Tibial artery (tissue), 4 donors: ENCODE results near the gene SMCO3.

Experiments used
- DNase-seq, 2 donors: peaks; one replicate each; pipeline ENCODE4 v3.0.0-alpha.2; 2019
- H3K27ac ChIP-seq, 2 donors: fragments of 200-600 bp; sonication (generic) in 1 of 2; 1 replicate in 1 of 2; 2 replicates in 1 of 2; pipeline ENCODE4 v1.5.1; 2018 to 2019; ENCODE audit warnings: mild to moderate bottlenecking in 1 of 2
- H3K27me3 ChIP-seq, 2 donors: fragments of 200-600 bp; sonication (generic) in 1 of 2; one replicate each; pipeline versions ENCODE4 v1.5.1 to v1.6.0; 2016 to 2019
- H3K36me3 ChIP-seq, 3 donors: fragments of 200-600 bp; sonication (generic) in 2 of 3; one replicate each; pipeline ENCODE4 v1.5.1; 2016 to 2019; ENCODE audit warnings: mild to moderate bottlenecking in 2 of 3
- H3K4me1 ChIP-seq, 4 donors: fragments of 200-600 bp; sonication (generic) in 2 of 4; 1 replicate in 3 of 4; 2 replicates in 1 of 4; pipeline ENCODE4 v1.5.1; 2016 to 2019
- H3K4me3 ChIP-seq, 2 donors: fragments of 200-600 bp; sonication (generic) in 1 of 2; 1 replicate in 1 of 2; 2 replicates in 1 of 2; pipeline ENCODE4 v1.5.1; 2018 to 2019; ENCODE audit warnings: mild to moderate bottlenecking in 2 of 2
- H3K9me3 ChIP-seq, 3 donors: fragments of 200-600 bp; sonication (generic) in 1 of 3; one replicate each; pipeline ENCODE4 v1.5.1; 2016 to 2019
- CTCF ChIP-seq, 2 experiments: fragments of 200-600 bp in 1 of 2; fragments of 450-650 bp in 1 of 2; IDR thresholded peaks; one replicate each; pipeline ENCODE4 v1.5.1; 2017 to 2019; ENCODE audit warnings: antibody characterized with exemption in 2 of 2, mild to moderate bottlenecking in 1 of 2, moderate library complexity in 1 of 2
- intact Hi-C: fragments of 100-400 bp; cut with DNase I; formaldehyde crosslinking; loops from one replicate; pipeline ENCODE4 v1.15.0; 2023; ENCODE audit warnings: low total_unique reads

Gene SMCO3

GRCh38 chr12:14776236-14776961 is 37.6 kb downstream of the SMCO3 start:
- Histone ChIP-seq H3K9me3 (no peaks in the 10 kb centered on the region), H3K27me3 (no peaks in the 10 kb centered on the region), H3K27ac (peak overlapping the region; percentile 89 to 93), H3K4me3 (peak overlapping the region; percentile 82 to 89), H3K36me3 (no peaks in the 10 kb centered on the region), H3K4me1 (peaks cover 0 to 40% (median 14%) of the 10 kb centered on the region in 4 donors)
- TF ChIP-seq CTCF (IDR thresholded peaks at IDR 0.05): peak in 1 of 2 experiments; percentile 24
- intact Hi-C loops: no loop called here
- DNase-seq: no peak

- Histone ChIP-seq H3K27ac (peak overlapping the region; percentile 89 to 93), H3K4me1 (peaks cover 0 to 42% (median 14%) of the 10 kb centered on the region in 4 donors), H3K4me3 (peak overlapping the region; percentile 82 to 89), H3K27me3 (no peaks in the 10 kb centered on the region), H3K36me3 (no peaks in the 10 kb centered on the region), H3K9me3 (no peaks in the 10 kb centered on the region)
- TF ChIP-seq CTCF (IDR thresholded peaks at IDR 0.05): no peak
- no peak for DNase-seq
- intact Hi-C loops: no loop called here
Observed at GRCh38 chr12:14775636-14775980, 38.4 kb downstream of the SMCO3 start.

GRCh38 chr12:14774906-14775635 is 38.9 kb downstream of the SMCO3 start:
- Histone ChIP-seq H3K4me3 (peak overlapping the region; percentile 82 to 89), H3K36me3 (no peaks in the 10 kb centered on the region), H3K27ac (peak overlapping the region; percentile 89 to 93), H3K9me3 (no peaks in the 10 kb centered on the region), H3K4me1 (peaks cover 0 to 42% (median 14%) of the 10 kb centered on the region in 4 donors), H3K27me3 (no peaks in the 10 kb centered on the region)
- peak; percentile 40 to 77 for DNase-seq
- intact Hi-C loops: no loop called here
- TF ChIP-seq CTCF (IDR thresholded peaks at IDR 0.05): no peak

DNA sequence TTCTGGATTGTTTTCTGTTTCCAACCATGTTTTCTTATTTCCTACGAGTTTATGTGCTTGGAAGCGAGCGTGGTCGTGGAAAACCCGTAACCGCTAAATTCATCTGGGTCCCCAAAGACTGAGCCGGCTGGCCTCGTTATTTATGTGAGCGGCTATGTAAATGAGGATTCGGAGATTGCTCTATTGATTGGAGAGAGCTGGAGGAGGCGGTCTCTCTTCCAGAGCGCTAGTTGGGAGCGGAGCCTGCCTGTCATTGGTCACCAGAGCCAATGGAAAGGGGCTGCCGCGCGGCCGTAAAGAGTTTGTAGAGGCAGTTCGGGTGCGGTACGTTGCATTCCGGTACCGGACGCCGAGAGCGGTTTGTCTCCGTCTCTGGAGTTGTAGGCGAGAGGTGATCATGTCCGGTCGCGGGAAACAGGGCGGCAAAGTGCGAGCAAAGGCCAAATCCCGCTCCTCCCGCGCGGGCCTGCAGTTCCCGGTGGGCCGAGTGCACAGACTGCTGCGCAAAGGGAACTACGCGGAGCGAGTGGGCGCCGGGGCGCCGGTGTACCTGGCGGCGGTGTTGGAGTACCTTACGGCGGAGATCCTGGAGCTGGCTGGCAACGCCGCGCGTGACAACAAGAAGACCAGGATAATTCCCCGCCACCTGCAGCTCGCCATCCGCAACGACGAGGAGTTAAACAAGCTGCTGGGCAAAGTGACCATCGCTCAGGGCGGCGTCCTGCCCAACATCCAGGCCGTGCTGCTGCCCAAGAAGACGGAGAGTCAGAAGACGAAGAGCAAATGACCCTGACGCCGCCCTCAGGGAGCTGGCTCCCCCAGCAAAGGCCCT is 39.7 kb downstream of the SMCO3 start:
- intact Hi-C loops: no loop called here
- H3K27ac ChIP-seq: peak overlapping the region; percentile 89 to 93
- H3K9me3 ChIP-seq: no peaks in the 10 kb centered on the region
- peak in 1 of 2 experiments; percentile 18 for TF ChIP-seq CTCF (IDR thresholded peaks at IDR 0.05)
- peaks cover 0 to 44% (median 14%) of the 10 kb centered on the region in 4 donors for H3K4me1 ChIP-seq
- no peaks in the 10 kb centered on the region for H3K36me3 ChIP-seq
- peak overlapping the region; percentile 82 to 89 for H3K4me3 ChIP-seq
- peak; percentile 98 for DNase-seq
- H3K27me3 ChIP-seq: no peaks in the 10 kb centered on the region

DNA sequence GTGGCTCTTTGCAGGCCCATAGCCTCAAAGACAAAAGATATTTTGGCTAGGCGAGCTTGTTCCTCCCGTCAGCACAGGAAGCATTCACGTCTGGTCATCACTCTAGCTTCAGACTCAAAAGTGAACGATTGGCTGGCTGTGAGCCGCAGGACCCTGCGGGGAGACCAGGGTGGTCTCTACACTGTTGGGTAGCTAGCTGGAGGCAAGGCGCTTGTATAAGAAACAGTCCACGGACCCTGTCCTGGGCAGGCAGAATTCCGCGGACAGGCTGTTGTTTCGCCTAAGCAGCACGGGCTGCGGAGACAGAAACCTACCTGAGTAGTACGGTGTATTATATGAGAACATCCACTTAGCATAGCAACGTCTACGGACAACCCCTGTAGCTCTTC is 40.3 kb downstream of the SMCO3 start:
- intact Hi-C loops: no loop called here
- DNase-seq: peak in 1 of 2 donors; percentile 70
- TF ChIP-seq CTCF (IDR thresholded peaks at IDR 0.05): no peak
- Histone ChIP-seq H3K4me1 (peaks cover 0 to 49% (median 14%) of the 10 kb centered on the region in 4 donors), H3K4me3 (peak overlapping the region; percentile 82 to 89), H3K27ac (peak overlapping the region; percentile 89 to 93), H3K36me3 (no peaks in the 10 kb centered on the region), H3K27me3 (no peaks in the 10 kb centered on the region), H3K9me3 (no peaks in the 10 kb centered on the region)
